SK-N-SH treated with all-trans-retinoic acid at 6 μM for 48 hours (cell line): Measurements from ENCODE around the gene IP6K3.

Experiments
- ATAC-seq: fragments of 200-7000 bp; cut with Tn5 transposase; 3 replicates; pipeline ENCODE4 v1.9.1; 2020; ENCODE audit warnings: mild to moderate bottlenecking, moderate library complexity
- ARNTL ChIP-seq: fragments of 450-650 bp; formaldehyde crosslinking; IDR thresholded peaks from 2 replicates; pipeline ENCODE4 v1.5.0; 2020; ENCODE audit warnings: low read depth, mild to moderate bottlenecking, moderate library complexity, borderline replicate concordance
- BACH2 ChIP-seq: fragments of 250-450 bp; sonication (Bioruptor Pico); IDR thresholded peaks from 2 replicates; pipeline ENCODE4 v1.9.0; 2021; ENCODE audit warnings: mild to moderate bottlenecking, borderline replicate concordance
- CREB5 ChIP-seq: fragments of 250-450 bp; sonication (Bioruptor Pico); IDR thresholded peaks from 2 replicates; pipeline ENCODE4 v1.5.1; 2020; ENCODE audit warnings: low read depth, mild to moderate bottlenecking, moderate library complexity
- CSDC2 ChIP-seq: fragments of 250-450 bp; sonication (Bioruptor Pico); IDR thresholded peaks from 2 replicates; pipeline ENCODE4 v1.5.0; 2020; ENCODE audit warnings: mild to moderate bottlenecking, moderate library complexity
- CSRNP3 ChIP-seq: fragments of 250-450 bp; sonication (Bioruptor Pico); IDR thresholded peaks from 2 replicates; pipeline ENCODE4 v1.5.1; 2021; ENCODE audit warnings: mild to moderate bottlenecking, moderate library complexity
- ESRRG ChIP-seq: fragments of 250-450 bp; sonication (Bioruptor Pico); IDR thresholded peaks from 2 replicates; pipeline ENCODE4 v1.6.1; 2021; ENCODE audit warnings: mild to moderate bottlenecking
- GLIS3 ChIP-seq: fragments of 250-450 bp; sonication (Bioruptor Pico); IDR thresholded peaks from 2 replicates; pipeline ENCODE4 v1.5.0; 2020; ENCODE audit warnings: mild to moderate bottlenecking, moderate library complexity
- ISL1 ChIP-seq: fragments of 250-450 bp; sonication (Bioruptor Pico); IDR thresholded peaks from 2 replicates; pipeline ENCODE4 v2.1.2; 2022; ENCODE audit warnings: mild to moderate bottlenecking, moderate library complexity
- OSR1 ChIP-seq: fragments of 250-450 bp; sonication (Bioruptor Pico); IDR thresholded peaks from 2 replicates; pipeline ENCODE4 v1.8.0; 2022; ENCODE audit warnings: moderate library complexity, mild to moderate bottlenecking, inconsistent platforms
- PATZ1 ChIP-seq: fragments of 250-450 bp; sonication (Bioruptor Pico); IDR thresholded peaks from 2 replicates; pipeline ENCODE4 v1.8.0; 2020; ENCODE audit warnings: mild to moderate bottlenecking, moderate library complexity, borderline replicate concordance
- POU6F1 ChIP-seq: fragments of 250-450 bp; sonication (Bioruptor Pico); IDR thresholded peaks from 2 replicates; pipeline ENCODE4 v1.8.0; 2021; ENCODE audit warnings: low read depth, mild to moderate bottlenecking, moderate library complexity, borderline replicate concordance
- PPARA ChIP-seq: fragments of 250-450 bp; sonication (Bioruptor Pico); IDR thresholded peaks from 2 replicates; pipeline ENCODE4 v1.5.0; 2020; ENCODE audit warnings: mild to moderate bottlenecking, borderline replicate concordance
- RARB ChIP-seq: fragments of 250-450 bp; sonication (Bioruptor Pico); IDR thresholded peaks from 2 replicates; pipeline ENCODE4 v1.8.0; 2021; ENCODE audit warnings: mild to moderate bottlenecking, moderate library complexity
- SNAI2 ChIP-seq: fragments of 250-450 bp; sonication (Bioruptor Pico); IDR thresholded peaks from 2 replicates; pipeline ENCODE4 v1.5.0; 2020; ENCODE audit warnings: mild to moderate bottlenecking, moderate library complexity
- TCF4 ChIP-seq: fragments of 250-450 bp; sonication (Bioruptor Pico); IDR thresholded peaks from 2 replicates; pipeline ENCODE4 v1.8.0; 2021; ENCODE audit warnings: mild to moderate bottlenecking, moderate library complexity, borderline replicate concordance
- TOX ChIP-seq: fragments of 250-450 bp; sonication (Bioruptor Pico); IDR thresholded peaks from 2 replicates; pipeline ENCODE4 v1.8.0; 2021; ENCODE audit warnings: mild to moderate bottlenecking, moderate library complexity, borderline replicate concordance
- TSHZ2 ChIP-seq: fragments of 250-450 bp; sonication (Bioruptor Pico); IDR thresholded peaks from 2 replicates; pipeline ENCODE4 v1.5.0; 2020; ENCODE audit warnings: mild to moderate bottlenecking, moderate library complexity
- ZC3H10 ChIP-seq: fragments of 250-450 bp; sonication (Bioruptor Pico); IDR thresholded peaks from 2 replicates; pipeline ENCODE4 v1.5.1; 2021; ENCODE audit warnings: mild to moderate bottlenecking, moderate library complexity
- ZFP3 ChIP-seq: fragments of 250-450 bp; sonication (Bioruptor Pico); IDR thresholded peaks from 2 replicates; pipeline ENCODE4 v1.5.0; 2020; ENCODE audit warnings: mild to moderate bottlenecking, moderate library complexity
- ZFP30 ChIP-seq: fragments of 450-650 bp; formaldehyde crosslinking; IDR thresholded peaks from 2 replicates; pipeline ENCODE4 v1.5.0; 2022; ENCODE audit warnings: mild to moderate bottlenecking, moderate library complexity
- ZNF565 ChIP-seq: fragments of 450-650 bp; formaldehyde crosslinking; conservative IDR thresholded peaks from 2 replicates; pipeline ENCODE4 v1.5.0; 2020; ENCODE audit warnings: low read depth, mild to moderate bottlenecking, moderate library complexity
- ZNF70 ChIP-seq: fragments of 450-650 bp; formaldehyde crosslinking; IDR thresholded peaks from 2 replicates; pipeline ENCODE4 v1.5.0; 2020; ENCODE audit warnings: mild to moderate bottlenecking, moderate library complexity
- ZNF8 ChIP-seq: fragments of 450-650 bp; formaldehyde crosslinking; IDR thresholded peaks from 2 replicates; pipeline ENCODE4 v1.5.0; 2020; ENCODE audit warnings: mild to moderate bottlenecking, moderate library complexity

IP6K3 gene

GRCh38 chr6:33788694-33789549, 42.2 kb upstream of the IP6K3 start, which contains the start of gene LEMD2:
Gene LEMD2 (minus strand): TSS chr6:33789130. CDS start chr6:33789116, 14 bp downstream.
- TF ChIP-seq ESRRG = no peak
- TF ChIP-seq ZNF565 (CRISPR knock-in tag) = no peak
- TF ChIP-seq POU6F1 (CRISPR knock-in tag) = no peak
- peak; percentile 98 for TF ChIP-seq SNAI2 (CRISPR knock-in tag)
- no peak for TF ChIP-seq ISL1 (CRISPR knock-in tag)
- no peak for TF ChIP-seq PATZ1 (CRISPR knock-in tag)
- no peak for TF ChIP-seq TCF4 (CRISPR knock-in tag)
- TF ChIP-seq CREB5 (CRISPR knock-in tag) = no peak
- no peak for TF ChIP-seq ARNTL (CRISPR knock-in tag)
- no peak for TF ChIP-seq GLIS3 (CRISPR knock-in tag)
- no peak for TF ChIP-seq PPARA (CRISPR knock-in tag)
- peak; percentile 85 for TF ChIP-seq ZFP3
- TF ChIP-seq CSDC2 = peak; percentile 96
- no peak for TF ChIP-seq ZNF8 (CRISPR knock-in tag)
- peak; percentile 23; the same call in 1 of the 2 replicates for TF ChIP-seq ZC3H10 (CRISPR knock-in tag)
- TF ChIP-seq ZFP30 = no peak
- no peak for TF ChIP-seq RARB
- no peak for TF ChIP-seq CSRNP3 (CRISPR knock-in tag)
- peak; percentile 99 for TF ChIP-seq TSHZ2 (CRISPR knock-in tag)
- no peak for TF ChIP-seq ZNF70 (CRISPR knock-in tag)
- no peak for TF ChIP-seq OSR1 (CRISPR knock-in tag)
- 0 out of 2 replicates have a peak, but pooled peaks have one; percentile 52 for TF ChIP-seq BACH2 (CRISPR knock-in tag)
- no peak for TF ChIP-seq TOX (CRISPR knock-in tag)
- peak; percentile 92 for ATAC-seq
